Endodermal cell (in vitro differentiated cells): Measurements from ENCODE around the gene NOTCH2. TPM values are rescaled to one million over a fixed set of nuclear protein-coding genes. Genes with fewer than 3 reads are reported as not detected.

ENCODE experiments used
- DNase-seq: peaks from one replicate; pipeline ENCODE4 v3.0.0-alpha.2; 2017
- H3K27ac ChIP-seq: 2 replicates; pipeline ENCODE4 v1.5.1; 2013; ENCODE audit warnings: mild to moderate bottlenecking, low read depth, low read length, moderate library complexity
- H3K27me3 ChIP-seq: 2 replicates; pipeline ENCODE4 v1.6.1; 2013; ENCODE audit warnings: mild to moderate bottlenecking, low read length, moderate library complexity; ENCODE audit not compliant: insufficient read depth, control insufficient read depth, poor library complexity, severe bottlenecking
- H3K36me3 ChIP-seq: 2 replicates; pipeline ENCODE4 v1.7.0; 2013; ENCODE audit warnings: mild to moderate bottlenecking, low read length, moderate library complexity; ENCODE audit not compliant: control insufficient read depth, insufficient read depth
- H3K4me1 ChIP-seq: one replicate; pipeline ENCODE4 v1.7.0; 2013; ENCODE audit warnings: low read length; ENCODE audit not compliant: control insufficient read depth, insufficient read depth
- H3K4me3 ChIP-seq: 2 replicates; pipeline ENCODE4 v1.5.1; 2013; ENCODE audit warnings: mild to moderate bottlenecking, low read length, moderate library complexity
- H3K9ac ChIP-seq: 2 replicates; pipeline ENCODE4 v1.6.1; 2013; ENCODE audit warnings: mild to moderate bottlenecking, low read length, moderate library complexity; ENCODE audit not compliant: poor library complexity, severe bottlenecking; ENCODE audit errors: extremely low read depth
- H3K9me3 ChIP-seq: 2 replicates; pipeline ENCODE4 v1.6.1; 2013; ENCODE audit warnings: mild to moderate bottlenecking, low read length, moderate library complexity; ENCODE audit not compliant: control insufficient read depth
- H3K27ac Mint-ChIP-seq: 2 replicates; pipeline ENCODE4 v1.8.0; 2020; ENCODE audit warnings: mixed read lengths
- H3K27me3 Mint-ChIP-seq: 2 replicates; pipeline ENCODE4 v1.8.0; 2021; ENCODE audit warnings: mild to moderate bottlenecking, mixed read lengths; ENCODE audit not compliant: insufficient read depth
- H3K36me3 Mint-ChIP-seq: 2 replicates; pipeline ENCODE4 v1.8.0; 2020; ENCODE audit warnings: low read depth, mixed read lengths
- H3K4me1 Mint-ChIP-seq: 2 replicates; pipeline ENCODE4 v1.8.0; 2020; ENCODE audit warnings: mixed read lengths
- H3K4me3 Mint-ChIP-seq: 2 replicates; pipeline ENCODE4 v1.8.0; 2020; ENCODE audit warnings: mild to moderate bottlenecking, moderate library complexity, mixed read lengths
- H3K9me3 Mint-ChIP-seq: 2 replicates; pipeline ENCODE4 v1.8.0; 2020; ENCODE audit warnings: mild to moderate bottlenecking, mixed read lengths
- WGBS, 2 experiments: methylation state at CpG; one replicate each; pipeline versions ENCODE4 v1.1.5 to v1.1.7; 2013; ENCODE audit warnings: missing lambda C conversion rate in 2 of 2, mixed read lengths in 1 of 2; ENCODE audit not compliant: insufficient coverage in 1 of 2, insufficient read length in 1 of 2; 5-methylcytosine and 5-hydroxymethylcytosine counted together
- total RNA-seq, 2 donors: library from RNA; stranded (reverse); fragmentation: NEBNext Ultra II Directional in 1 of 2; extraction: Animal tissue kit (Norgen Biotek cat#: 25700) in 1 of 2; gene quantifications; 2 replicates in 1 of 2; 3 replicates in 1 of 2; pipeline ENCODE4 v1.2.1, GENCODE V29; 2021
- TF ChIP-seq, protein P1 (sequence below): fragments of 200-600 bp; sonication (generic); conservative IDR thresholded peaks from 2 replicates; pipeline ENCODE4 v1.5.0; 2021; ENCODE audit warnings: antibody characterized with exemption, mild to moderate bottlenecking

Gene NOTCH2
- total RNA-seq, 2 donors from 2014 or later, result 79.0 to 88.3 TPM

DNA sequence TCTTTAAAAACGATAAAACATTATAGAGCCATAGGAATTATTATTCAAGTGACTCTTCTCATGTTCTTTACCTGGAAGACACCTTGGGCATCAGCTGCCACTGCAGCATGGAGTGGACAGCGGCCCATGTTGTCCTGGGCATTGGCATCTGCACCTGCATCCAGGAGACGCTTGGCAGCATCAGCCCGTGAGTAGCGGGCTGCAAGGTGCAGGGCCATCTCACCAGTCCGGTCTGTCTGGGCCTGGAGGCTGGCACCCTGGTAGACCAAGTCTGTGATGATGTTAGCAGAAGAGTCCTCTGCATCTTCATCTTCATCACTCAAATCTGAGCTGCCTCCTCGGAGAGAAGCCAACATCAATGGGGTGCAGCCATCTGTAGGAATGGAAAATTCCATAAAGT lies 150.2 kb downstream of the NOTCH2 start:
- H3K36me3 ChIP-seq, result peaks cover 90% of the 10 kb centered on the region
- H3K36me3 Mint-ChIP-seq, result peaks cover 85% of the 10 kb centered on the region
- H3K9me3 Mint-ChIP-seq, result no peaks in the 10 kb centered on the region

DNA sequence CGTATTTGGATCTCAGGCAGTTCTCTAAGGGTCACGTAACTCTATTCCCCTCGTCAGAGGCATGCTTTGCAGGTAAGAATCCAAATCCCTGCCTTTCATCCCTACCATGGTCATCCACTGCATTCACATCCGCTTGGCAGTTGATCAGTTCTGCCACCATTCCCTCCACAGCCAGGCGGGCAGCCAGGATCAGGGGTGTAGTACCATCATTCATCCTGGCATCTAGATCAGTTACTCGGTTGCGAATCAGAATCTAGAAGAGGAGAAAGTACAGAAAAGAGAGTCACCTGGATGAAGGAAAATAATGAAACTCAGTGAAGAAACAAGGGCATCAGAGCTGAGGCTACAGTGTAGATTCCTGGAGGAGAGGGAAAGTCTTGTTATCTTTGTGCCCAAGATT lies 151.2 kb downstream of the NOTCH2 start:
- Histone ChIP-seq H3K9me3 (no peaks in the 10 kb centered on the region), H3K9ac (no peak overlapping the region), H3K4me1 (peaks cover 11% of the 10 kb centered on the region), H3K36me3 (peaks cover 88% of the 10 kb centered on the region), H3K27ac (no peak overlapping the region), H3K4me3 (no peak overlapping the region), H3K27me3 (no peaks in the 10 kb centered on the region)
- DNase-seq, result no peak
- Mint-ChIP-seq H3K4me1 (peaks cover 10% of the 10 kb centered on the region), H3K4me3 (no peak overlapping the region), H3K27ac (no peak overlapping the region), H3K36me3 (peaks cover 81% of the 10 kb centered on the region), H3K27me3 (no peaks in the 10 kb centered on the region), H3K9me3 (no peaks in the 10 kb centered on the region)
- TF ChIP-seq, protein P1, sequence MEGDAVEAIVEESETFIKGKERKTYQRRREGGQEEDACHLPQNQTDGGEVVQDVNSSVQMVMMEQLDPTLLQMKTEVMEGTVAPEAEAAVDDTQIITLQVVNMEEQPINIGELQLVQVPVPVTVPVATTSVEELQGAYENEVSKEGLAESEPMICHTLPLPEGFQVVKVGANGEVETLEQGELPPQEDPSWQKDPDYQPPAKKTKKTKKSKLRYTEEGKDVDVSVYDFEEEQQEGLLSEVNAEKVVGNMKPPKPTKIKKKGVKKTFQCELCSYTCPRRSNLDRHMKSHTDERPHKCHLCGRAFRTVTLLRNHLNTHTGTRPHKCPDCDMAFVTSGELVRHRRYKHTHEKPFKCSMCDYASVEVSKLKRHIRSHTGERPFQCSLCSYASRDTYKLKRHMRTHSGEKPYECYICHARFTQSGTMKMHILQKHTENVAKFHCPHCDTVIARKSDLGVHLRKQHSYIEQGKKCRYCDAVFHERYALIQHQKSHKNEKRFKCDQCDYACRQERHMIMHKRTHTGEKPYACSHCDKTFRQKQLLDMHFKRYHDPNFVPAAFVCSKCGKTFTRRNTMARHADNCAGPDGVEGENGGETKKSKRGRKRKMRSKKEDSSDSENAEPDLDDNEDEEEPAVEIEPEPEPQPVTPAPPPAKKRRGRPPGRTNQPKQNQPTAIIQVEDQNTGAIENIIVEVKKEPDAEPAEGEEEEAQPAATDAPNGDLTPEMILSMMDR, result no peak
- WGBS, 2 experiments, result 97 to 100% methylated on average over 6 to 7 of the region's 7 CpGs

More for the DNA sequence above, 150.2 kb downstream of the NOTCH2 start:
- Mint-ChIP-seq H3K27me3 (no peaks in the 10 kb centered on the region), H3K27ac (no peak overlapping the region), H3K4me1 (peaks cover 10% of the 10 kb centered on the region), H3K4me3 (no peak overlapping the region)
- H3K9ac ChIP-seq, result no peak overlapping the region
- 96 to 100% methylated on average over 3 to 7 of the region's 7 CpGs for WGBS, 2 experiments
- no peaks in the 10 kb centered on the region for H3K9me3 ChIP-seq
- TF ChIP-seq, protein P1, result no peak
- H3K4me3 ChIP-seq, result no peak overlapping the region
- no peaks in the 10 kb centered on the region for H3K27me3 ChIP-seq
- H3K27ac ChIP-seq, result no peak overlapping the region
- no peak for DNase-seq
- H3K4me1 ChIP-seq, result peaks cover 11% of the 10 kb centered on the region

- H3K4me3 ChIP-seq, result no peak overlapping the region
- H3K27me3 ChIP-seq, result no peaks in the 10 kb centered on the region
- H3K4me1 Mint-ChIP-seq, result peaks cover 10% of the 10 kb centered on the region
- H3K4me3 Mint-ChIP-seq, result no peak overlapping the region
- no peaks in the 10 kb centered on the region for H3K9me3 Mint-ChIP-seq
- WGBS, 2 experiments, result 87 to 93% methylated on average over 5 of the region's 5 CpGs
- H3K36me3 ChIP-seq, result peaks cover 83% of the 10 kb centered on the region
- H3K4me1 ChIP-seq, result peaks cover 11% of the 10 kb centered on the region
- no peak overlapping the region for H3K27ac Mint-ChIP-seq
- no peak overlapping the region for H3K27ac ChIP-seq
- H3K9ac ChIP-seq, result no peak overlapping the region
- DNase-seq, result no peak
- peaks cover 73% of the 10 kb centered on the region for H3K36me3 Mint-ChIP-seq
- TF ChIP-seq, protein P1, result no peak
- H3K9me3 ChIP-seq, result no peaks in the 10 kb centered on the region
- no peaks in the 10 kb centered on the region for H3K27me3 Mint-ChIP-seq
These were observed 152.0 kb downstream of the NOTCH2 start for GRCh38 chr1:119917304-119918055.
